Naive thymus-derived CD8-positive, alpha-beta T cell (primary cell): ENCODE data around the gene ACOXL. TPM values are rescaled to one million over a fixed set of nuclear protein-coding genes. Genes with fewer than 3 reads are reported as not detected.
A peak's percentile ranks its signal among the peaks of the same experiment; 100 is the strongest.

Experiments used
- ATAC-seq, 2 donors: fragments of 150-1000 bp; cut with Tn5 transposase in 1 of 2; sonication (Bioruptor Pico), chemical (Tn5 transposase) in 1 of 2; 1 replicate in 1 of 2; 2 replicates in 1 of 2; pipeline ENCODE4 v1.10.0; 2021; ENCODE audit warnings: mild to moderate bottlenecking in 2 of 2, moderate library complexity in 2 of 2
- POLR2A ChIA-PET: fragments of 350-600 bp; sonication (Branson Sonifier 250); formaldehyde crosslinking; loops from one replicate; lab custom pipeline; 2021; ENCODE audit warnings: antibody characterized with exemption; lab: Charles Lee
- DNase-seq, 10 donors: peaks; one replicate each; pipeline versions ENCODE4 v3.0.0 to v3.0.0-alpha.2; 2020 to 2022
- H3K27ac Mint-ChIP-seq, 10 donors: one replicate each; pipeline ENCODE4 v1.8.0; 2020 to 2022; ENCODE audit warnings: mild to moderate bottlenecking in 10 of 10, mixed read lengths in 10 of 10, moderate library complexity in 4 of 10, inconsistent platforms in 1 of 10
- H3K27me3 Mint-ChIP-seq, 5 donors: one replicate each; pipeline ENCODE4 v1.8.0; 2021 to 2022; ENCODE audit warnings: mixed read lengths in 5 of 5
- H3K36me3 Mint-ChIP-seq, 3 donors: one replicate each; pipeline ENCODE4 v1.8.0; 2020 to 2022; ENCODE audit warnings: mixed read lengths in 3 of 3, mild to moderate bottlenecking in 2 of 3, inconsistent platforms in 1 of 3
- H3K4me1 Mint-ChIP-seq, 4 donors: one replicate each; pipeline ENCODE4 v1.8.0; 2021 to 2022; ENCODE audit warnings: mixed read lengths in 4 of 4
- H3K4me3 Mint-ChIP-seq, 10 donors: one replicate each; pipeline ENCODE4 v1.8.0; 2020 to 2022; ENCODE audit warnings: mild to moderate bottlenecking in 10 of 10, mixed read lengths in 10 of 10, moderate library complexity in 6 of 10, inconsistent platforms in 1 of 10
- H3K9me3 Mint-ChIP-seq, 9 donors: one replicate each; pipeline ENCODE4 v1.8.0; 2020 to 2022; ENCODE audit warnings: mixed read lengths in 9 of 9, mild to moderate bottlenecking in 3 of 9, inconsistent platforms in 1 of 9, moderate library complexity in 1 of 9
- polyA plus RNA-seq, 3 donors: library from polyadenylated mRNA; unstranded; fragments of 300-500 nt; fragmentation: Illumina TruSeq; gene quantifications; one replicate each; pipeline ENCODE4 v1.2.3, GENCODE V29; 2021
- total RNA-seq, 8 experiments: library from RNA in 2 of 8; stranded (reverse) in 2 of 8; gene quantifications; one replicate each; pipeline ENCODE4 v1.2.3 and lab custom pipeline; 2021 to 2026

The ACOXL gene
- total and polyA plus RNA-seq, 5 experiments from 2014 or later = not detected

- H3K4me3 Mint-ChIP-seq = no peak overlapping the region
- peaks cover 14 to 44% (median 26%) of the 10 kb centered on the region in 4 donors for H3K4me1 Mint-ChIP-seq
- H3K27ac Mint-ChIP-seq = peak overlapping the region in 1 of 10 donors; percentile 75
- no peak for ATAC-seq
- POLR2A ChIA-PET = no interaction called here
- H3K9me3 Mint-ChIP-seq = no peaks in the 10 kb centered on the region
- H3K36me3 Mint-ChIP-seq = peaks cover 0 to 82% (median 21%) of the 10 kb centered on the region in 3 donors
- no peaks in the 10 kb centered on the region for H3K27me3 Mint-ChIP-seq
- no peak for DNase-seq
Measured at GRCh38 chr2:111138839-111139238, 406.5 kb downstream of the ACOXL start.

GRCh38 chr2:111139637-111140317 is 407.4 kb downstream of the ACOXL start:
- no peak overlapping the region for H3K4me3 Mint-ChIP-seq
- H3K27me3 Mint-ChIP-seq = no peaks in the 10 kb centered on the region
- no peaks in the 10 kb centered on the region for H3K9me3 Mint-ChIP-seq
- H3K4me1 Mint-ChIP-seq = peaks cover 6 to 35% (median 22%) of the 10 kb centered on the region in 4 donors
- POLR2A ChIA-PET = interaction anchor here (0.9 kb wide), 1 partner anchor 15 kb away, joined by 3 read pairs; no protein-coding TSS in a partner anchor
- no peak for DNase-seq
- no peak for ATAC-seq
- H3K36me3 Mint-ChIP-seq = peaks cover 0 to 85% (median 21%) of the 10 kb centered on the region in 3 donors
- no peak overlapping the region for H3K27ac Mint-ChIP-seq

- H3K36me3 Mint-ChIP-seq = peaks cover 0 to 84% (median 21%) of the 10 kb centered on the region in 3 donors
- H3K4me3 Mint-ChIP-seq = no peak overlapping the region
- ATAC-seq (no peak), DNase-seq (no peak)
- no peaks in the 10 kb centered on the region for H3K9me3 Mint-ChIP-seq
- peaks cover 0 to 26% (median 19%) of the 10 kb centered on the region in 4 donors for H3K4me1 Mint-ChIP-seq
- POLR2A ChIA-PET = no interaction called here
- no peak overlapping the region for H3K27ac Mint-ChIP-seq
- H3K27me3 Mint-ChIP-seq = no peaks in the 10 kb centered on the region
Measured at GRCh38 chr2:111140815-111141214, 408.4 kb downstream of the ACOXL start.

- DNase-seq (no peak), ATAC-seq (no peak)
Measured at GRCh38 chr2:111142101-111142500, 409.7 kb downstream of the ACOXL start.

GRCh38 chr2:111143107-111143842 is 410.9 kb downstream of the ACOXL start:
- no peaks in the 10 kb centered on the region for H3K9me3 Mint-ChIP-seq
- POLR2A ChIA-PET = no interaction called here
- peaks cover 9 to 16% (median 10%) of the 10 kb centered on the region in 4 donors for H3K4me1 Mint-ChIP-seq
- ATAC-seq (no peak), DNase-seq (no peak)
- no peaks in the 10 kb centered on the region for H3K27me3 Mint-ChIP-seq
- peak overlapping the region in 4 of 10 donors; percentile 18 to 63 (median 48) for H3K27ac Mint-ChIP-seq
- peaks cover 0 to 71% (median 19%) of the 10 kb centered on the region in 3 donors for H3K36me3 Mint-ChIP-seq
- H3K4me3 Mint-ChIP-seq = no peak overlapping the region

More at GRCh38 chr2:111142101-111142500, 409.7 kb downstream of the ACOXL start:
- Mint-ChIP-seq H3K4me3 (no peak overlapping the region), H3K4me1 (peaks cover 0 to 21% (median 9%) of the 10 kb centered on the region in 4 donors), H3K36me3 (peaks cover 0 to 81% (median 19%) of the 10 kb centered on the region in 3 donors), H3K27me3 (no peaks in the 10 kb centered on the region), H3K9me3 (no peaks in the 10 kb centered on the region), H3K27ac (peak overlapping the region in 3 of 10 donors; percentile 25 to 63 (median 53))
- POLR2A ChIA-PET = no interaction called here

- H3K4me3 Mint-ChIP-seq = no peak overlapping the region
- H3K27me3 Mint-ChIP-seq = no peaks in the 10 kb centered on the region
- peaks cover 9 to 16% (median 13%) of the 10 kb centered on the region in 4 donors for H3K4me1 Mint-ChIP-seq
- POLR2A ChIA-PET = no interaction called here
- H3K27ac Mint-ChIP-seq = no peak overlapping the region
- no peak for DNase-seq
- peaks cover 0 to 66% (median 19%) of the 10 kb centered on the region in 3 donors for H3K36me3 Mint-ChIP-seq
- H3K9me3 Mint-ChIP-seq = no peaks in the 10 kb centered on the region
- ATAC-seq = no peak
Measured at GRCh38 chr2:111143843-111144198, 411.4 kb downstream of the ACOXL start.

- DNase-seq (no peak), ATAC-seq (no peak)
- Mint-ChIP-seq H3K27me3 (no peaks in the 10 kb centered on the region), H3K27ac (no peak overlapping the region), H3K4me1 (peaks cover 16 to 21% (median 19%) of the 10 kb centered on the region in 4 donors), H3K4me3 (no peak overlapping the region), H3K36me3 (peaks cover 0 to 58% (median 12%) of the 10 kb centered on the region in 3 donors), H3K9me3 (no peaks in the 10 kb centered on the region)
- POLR2A ChIA-PET = no interaction called here
Measured at GRCh38 chr2:111145103-111145760, 412.9 kb downstream of the ACOXL start.

- peaks cover 0 to 58% (median 8%) of the 10 kb centered on the region in 3 donors for H3K36me3 Mint-ChIP-seq
- H3K9me3 Mint-ChIP-seq = no peaks in the 10 kb centered on the region
- no peak for ATAC-seq
- no peaks in the 10 kb centered on the region for H3K27me3 Mint-ChIP-seq
- H3K27ac Mint-ChIP-seq = peak overlapping the region in 2 of 10 donors; percentile 22 to 41
- H3K4me1 Mint-ChIP-seq = peaks cover 16 to 22% (median 19%) of the 10 kb centered on the region in 4 donors
- no peak for DNase-seq
- no peak overlapping the region for H3K4me3 Mint-ChIP-seq
- POLR2A ChIA-PET = no interaction called here
Measured at GRCh38 chr2:111145951-111146350, 413.6 kb downstream of the ACOXL start.

- Mint-ChIP-seq H3K36me3 (peaks cover 8 to 61% (median 15%) of the 10 kb centered on the region in 3 donors), H3K27ac (peak overlapping the region in 4 of 10 donors; percentile 32 to 74 (median 68)), H3K9me3 (no peaks in the 10 kb centered on the region), H3K27me3 (no peaks in the 10 kb centered on the region), H3K4me3 (no peak overlapping the region), H3K4me1 (peaks cover 12 to 20% (median 15%) of the 10 kb centered on the region in 4 donors)
- DNase-seq = no peak
- POLR2A ChIA-PET = no interaction called here
- ATAC-seq = no peak
Measured at GRCh38 chr2:111148225-111148873, 416.0 kb downstream of the ACOXL start.

GRCh38 chr2:111148925-111149324 is 416.6 kb downstream of the ACOXL start:
- peak overlapping the region in 4 of 10 donors; percentile 14 to 61 (median 36) for H3K27ac Mint-ChIP-seq
- H3K4me1 Mint-ChIP-seq = peaks cover 12 to 20% (median 17%) of the 10 kb centered on the region in 4 donors
- no peak overlapping the region for H3K4me3 Mint-ChIP-seq
- H3K36me3 Mint-ChIP-seq = peaks cover 8 to 62% (median 15%) of the 10 kb centered on the region in 3 donors
- no peaks in the 10 kb centered on the region for H3K9me3 Mint-ChIP-seq
- POLR2A ChIA-PET = no interaction called here
- no peaks in the 10 kb centered on the region for H3K27me3 Mint-ChIP-seq
- DNase-seq = no peak
- no peak for ATAC-seq

- no peak overlapping the region for H3K27ac Mint-ChIP-seq
Measured at GRCh38 chr2:111149882-111150455, 417.6 kb downstream of the ACOXL start.

GRCh38 chr2:111154758-111155157 is 422.4 kb downstream of the ACOXL start:
- Mint-ChIP-seq H3K36me3 (peaks cover 8 to 50% (median 15%) of the 10 kb centered on the region in 3 donors), H3K27ac (peak overlapping the region in 6 of 10 donors; percentile 37 to 96 (median 58)), H3K4me3 (peak overlapping the region in 3 of 10 donors; percentile 25 to 55 (median 54)), H3K4me1 (peaks cover 36 to 48% (median 44%) of the 10 kb centered on the region in 4 donors), H3K27me3 (no peaks in the 10 kb centered on the region), H3K9me3 (no peaks in the 10 kb centered on the region)
- no peak for DNase-seq
- ATAC-seq = no peak
- POLR2A ChIA-PET = interaction anchor here (1.5 kb wide), 1 partner anchor 34 kb away, joined by 4 read pairs; the partner anchor contains the start of gene BCL2L11

More at GRCh38 chr2:111149882-111150455, 417.6 kb downstream of the ACOXL start:
- H3K9me3 Mint-ChIP-seq = no peaks in the 10 kb centered on the region
- no peaks in the 10 kb centered on the region for H3K27me3 Mint-ChIP-seq
- peaks cover 8 to 58% (median 15%) of the 10 kb centered on the region in 3 donors for H3K36me3 Mint-ChIP-seq
- DNase-seq (no peak), ATAC-seq (no peak)
- H3K4me3 Mint-ChIP-seq = no peak overlapping the region
- POLR2A ChIA-PET = no interaction called here
- H3K4me1 Mint-ChIP-seq = peaks cover 11 to 23% (median 20%) of the 10 kb centered on the region in 4 donors
